HL-60 (cell line): ENCODE results near the gene SLC38A1.

Source experiments
- GABPA ChIP-seq: IDR thresholded peaks from 2 replicates; pipeline ENCODE4 v1.6.1; 2012; ENCODE audit warnings: low read depth
- POLR2AphosphoS5 ChIP-seq: IDR thresholded peaks from 2 replicates; pipeline ENCODE4 v1.6.1; 2012; ENCODE audit warnings: low read depth
- SPI1 ChIP-seq: IDR thresholded peaks from 2 replicates; pipeline ENCODE4 v1.6.1; 2012; ENCODE audit warnings: low read depth, mild to moderate bottlenecking, borderline replicate concordance
- TF ChIP-seq, protein P1 (sequence below): IDR thresholded peaks from one replicate; pipeline ENCODE4 v1.5.1; 2011; ENCODE audit warnings: low read length, control low read depth, inconsistent platforms; ENCODE audit not compliant: insufficient read depth
- TF ChIP-seq, protein P2 (sequence below): IDR thresholded peaks from 2 replicates; pipeline ENCODE4 v1.6.1; 2012; ENCODE audit warnings: low read depth; ENCODE audit not compliant: insufficient replicate concordance

DNA sequence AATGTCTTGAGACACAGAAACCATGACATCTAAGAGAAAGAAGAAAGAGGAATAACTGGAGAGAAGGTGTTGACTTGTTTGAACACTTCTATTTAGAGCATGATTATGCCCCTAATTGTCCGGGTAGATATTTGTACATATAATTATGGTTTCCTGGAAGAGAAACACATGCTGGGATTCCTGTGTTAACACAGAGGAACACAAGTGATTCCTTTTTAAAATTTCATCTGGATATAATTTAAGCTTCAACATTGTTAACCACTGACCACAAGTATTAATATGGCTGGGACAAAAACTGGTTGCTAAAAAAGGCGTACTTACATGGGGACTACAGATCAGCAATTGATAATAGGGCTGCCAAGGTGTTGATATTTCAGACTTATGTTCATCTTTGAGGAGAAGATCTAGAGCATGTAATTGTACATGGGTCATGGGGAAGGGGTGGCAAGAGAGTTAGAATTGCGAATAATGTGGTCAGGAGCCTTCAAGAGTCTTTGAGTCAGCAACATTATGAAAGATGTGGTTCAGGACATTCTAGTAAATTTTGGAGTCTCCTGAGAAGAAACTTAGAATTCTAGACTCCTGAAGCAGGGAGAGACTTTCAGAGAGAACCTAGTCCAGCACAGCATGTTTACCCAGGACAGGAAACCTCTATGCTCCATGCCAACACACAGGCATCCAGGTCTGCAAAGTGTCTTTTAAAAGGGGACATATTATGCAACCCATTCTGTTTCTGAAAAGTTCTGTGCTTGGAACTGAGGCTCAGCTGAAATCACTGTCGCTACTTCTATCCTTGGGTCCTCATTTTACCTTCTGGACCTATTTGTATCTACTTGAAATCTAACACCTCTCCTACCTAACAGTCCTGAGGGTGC is 56.5 kb downstream of the SLC38A1 start:
- TF ChIP-seq, protein P1, sequence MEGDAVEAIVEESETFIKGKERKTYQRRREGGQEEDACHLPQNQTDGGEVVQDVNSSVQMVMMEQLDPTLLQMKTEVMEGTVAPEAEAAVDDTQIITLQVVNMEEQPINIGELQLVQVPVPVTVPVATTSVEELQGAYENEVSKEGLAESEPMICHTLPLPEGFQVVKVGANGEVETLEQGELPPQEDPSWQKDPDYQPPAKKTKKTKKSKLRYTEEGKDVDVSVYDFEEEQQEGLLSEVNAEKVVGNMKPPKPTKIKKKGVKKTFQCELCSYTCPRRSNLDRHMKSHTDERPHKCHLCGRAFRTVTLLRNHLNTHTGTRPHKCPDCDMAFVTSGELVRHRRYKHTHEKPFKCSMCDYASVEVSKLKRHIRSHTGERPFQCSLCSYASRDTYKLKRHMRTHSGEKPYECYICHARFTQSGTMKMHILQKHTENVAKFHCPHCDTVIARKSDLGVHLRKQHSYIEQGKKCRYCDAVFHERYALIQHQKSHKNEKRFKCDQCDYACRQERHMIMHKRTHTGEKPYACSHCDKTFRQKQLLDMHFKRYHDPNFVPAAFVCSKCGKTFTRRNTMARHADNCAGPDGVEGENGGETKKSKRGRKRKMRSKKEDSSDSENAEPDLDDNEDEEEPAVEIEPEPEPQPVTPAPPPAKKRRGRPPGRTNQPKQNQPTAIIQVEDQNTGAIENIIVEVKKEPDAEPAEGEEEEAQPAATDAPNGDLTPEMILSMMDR = no peak
- no peak for TF ChIP-seq POLR2AphosphoS5
- TF ChIP-seq, protein P2, sequence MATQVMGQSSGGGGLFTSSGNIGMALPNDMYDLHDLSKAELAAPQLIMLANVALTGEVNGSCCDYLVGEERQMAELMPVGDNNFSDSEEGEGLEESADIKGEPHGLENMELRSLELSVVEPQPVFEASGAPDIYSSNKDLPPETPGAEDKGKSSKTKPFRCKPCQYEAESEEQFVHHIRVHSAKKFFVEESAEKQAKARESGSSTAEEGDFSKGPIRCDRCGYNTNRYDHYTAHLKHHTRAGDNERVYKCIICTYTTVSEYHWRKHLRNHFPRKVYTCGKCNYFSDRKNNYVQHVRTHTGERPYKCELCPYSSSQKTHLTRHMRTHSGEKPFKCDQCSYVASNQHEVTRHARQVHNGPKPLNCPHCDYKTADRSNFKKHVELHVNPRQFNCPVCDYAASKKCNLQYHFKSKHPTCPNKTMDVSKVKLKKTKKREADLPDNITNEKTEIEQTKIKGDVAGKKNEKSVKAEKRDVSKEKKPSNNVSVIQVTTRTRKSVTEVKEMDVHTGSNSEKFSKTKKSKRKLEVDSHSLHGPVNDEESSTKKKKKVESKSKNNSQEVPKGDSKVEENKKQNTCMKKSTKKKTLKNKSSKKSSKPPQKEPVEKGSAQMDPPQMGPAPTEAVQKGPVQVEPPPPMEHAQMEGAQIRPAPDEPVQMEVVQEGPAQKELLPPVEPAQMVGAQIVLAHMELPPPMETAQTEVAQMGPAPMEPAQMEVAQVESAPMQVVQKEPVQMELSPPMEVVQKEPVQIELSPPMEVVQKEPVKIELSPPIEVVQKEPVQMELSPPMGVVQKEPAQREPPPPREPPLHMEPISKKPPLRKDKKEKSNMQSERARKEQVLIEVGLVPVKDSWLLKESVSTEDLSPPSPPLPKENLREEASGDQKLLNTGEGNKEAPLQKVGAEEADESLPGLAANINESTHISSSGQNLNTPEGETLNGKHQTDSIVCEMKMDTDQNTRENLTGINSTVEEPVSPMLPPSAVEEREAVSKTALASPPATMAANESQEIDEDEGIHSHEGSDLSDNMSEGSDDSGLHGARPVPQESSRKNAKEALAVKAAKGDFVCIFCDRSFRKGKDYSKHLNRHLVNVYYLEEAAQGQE = no peak
- TF ChIP-seq GABPA = no peak
- no peak for TF ChIP-seq SPI1
